Stomach (tissue), 19 donors: ENCODE measurements around the gene DRD4. TPM values are rescaled to one million over a fixed set of nuclear protein-coding genes. Genes with fewer than 3 reads are reported as not detected.

Source experiments
- DNase-seq, 2 donors: peaks; one replicate each; pipeline versions ENCODE4 v3.0.0 to v3.0.0-alpha.2; 2013 to 2019
- H3K27ac ChIP-seq, 5 donors: fragments of 200-600 bp in 4 of 5; sonication (generic) in 4 of 5; one replicate each; pipeline ENCODE4 v1.5.1; 2013 to 2019; ENCODE audit warnings: mild to moderate bottlenecking in 1 of 5, moderate library complexity in 1 of 5
- H3K27me3 ChIP-seq, 3 donors: fragments of 200-600 bp; sonication (generic); one replicate each; pipeline ENCODE4 v1.5.1; 2017 to 2019; ENCODE audit warnings: mixed run types in 1 of 3
- H3K36me3 ChIP-seq, 4 donors: fragments of 200-600 bp; sonication (generic); 1 replicate in 3 of 4; 2 replicates in 1 of 4; pipeline ENCODE4 v1.5.1; 2016 to 2019
- H3K4me1 ChIP-seq, 4 donors: fragments of 200-600 bp; sonication (generic); one replicate each; pipeline ENCODE4 v1.5.1; 2016 to 2019
- H3K4me3 ChIP-seq, 4 donors: fragments of 200-600 bp; sonication (generic) in 3 of 4; one replicate each; pipeline ENCODE4 v1.5.1; 2016 to 2019; ENCODE audit warnings: mild to moderate bottlenecking in 1 of 4
- H3K9me3 ChIP-seq, 4 donors: fragments of 200-600 bp; sonication (generic); one replicate each; pipeline ENCODE4 v1.5.1; 2016 to 2019
- CTCF ChIP-seq, 7 experiments: fragments of 450-650 bp in 4 of 7; fragments of 200-600 bp in 3 of 7; sonication (generic) in 3 of 7; IDR thresholded peaks; one replicate each; pipeline ENCODE4 v1.5.1; 2016 to 2019; ENCODE audit warnings: antibody characterized with exemption in 7 of 7, control low read depth in 2 of 7, mild to moderate bottlenecking in 1 of 7
- EP300 ChIP-seq: sonication (generic); formaldehyde crosslinking; IDR thresholded peaks from one replicate; pipeline ENCODE4 v1.6.1; 2017; ENCODE audit warnings: antibody characterized with exemption
- POLR2A ChIP-seq, 4 donors: fragments of 450-650 bp; IDR thresholded peaks; one replicate each; pipeline ENCODE4 v1.6.1; 2016; ENCODE audit warnings: antibody characterized with exemption in 4 of 4, control low read depth in 2 of 4, mild to moderate bottlenecking in 1 of 4, moderate library complexity in 1 of 4
- POLR2AphosphoS5 ChIP-seq, 3 donors: sonication (generic); formaldehyde crosslinking; IDR thresholded peaks; one replicate each; pipeline ENCODE4 v1.6.1; 2016; ENCODE audit warnings: antibody characterized with exemption in 3 of 3
- WGBS, 5 donors: extraction: QIAGEN DNeasy Blood & Tissue Kit in 3 of 5; methylation state at CpG; one replicate each; pipeline versions ENCODE4 v1.1.5 to v1.1.7; 2013 to 2018; 5-methylcytosine and 5-hydroxymethylcytosine counted together
- intact Hi-C: fragments of 100-400 bp; cut with DNase I; formaldehyde crosslinking; loops from one replicate; pipeline ENCODE4 v1.15.1; 2023; ENCODE audit warnings: low total_unique reads
- long read RNA-seq, 10 donors: transcript quantifications; one replicate each; lab custom pipeline, GENCODE V29; 2026
- polyA plus RNA-seq, 3 donors: library from polyadenylated mRNA; stranded (reverse); fragments of 200-250 nt; gene quantifications; one replicate each; pipeline ENCODE4 v1.2.3, GENCODE V29; 2013
- total RNA-seq, 5 donors: library from RNA; depleted of rRNA; stranded (reverse); fragments of >200 nt; gene quantifications; one replicate each; pipeline versions ENCODE4 v1.1.0 to v1.2.3, GENCODE V29; 2014 to 2016
- donor health status: healthy with polysubstance abuse.
- donor health status: Bipolar disorder and iron deficiency.
- donor health status: healthy.

The DRD4 gene
- total RNA-seq (not detected), polyA plus RNA-seq (1 to 10 TPM in 1 of 3 donors, under 1 TPM in 2; 0.19 to 1.7 (median 0.50) TPM)
- long read RNA-seq, donor 1 = 0 reads
- long read RNA-seq, donor 2, partial matches to known transcripts = 0 of 1 reads
- long read RNA-seq, donor 2, other reads (novel, unspliced or antisense) = 0 of 1 reads
- long read RNA-seq, donor 3 = 0 reads
- long read RNA-seq, donor 4 = 0 reads
- long read RNA-seq, donor 5 = 0 reads
- long read RNA-seq, donor 6 = 0 reads
- long read RNA-seq, donor 7 = 0 reads
- long read RNA-seq, donor 8 = 0 reads
- long read RNA-seq, donor 9 = 0 reads
- long read RNA-seq, donor 10 = 0 reads

GRCh38 chr11:636511-637332 is at the start of gene DRD4:
TSS of gene DRD4 (plus strand) at chr11:637269. CDS start at chr11:637305, 36 bp downstream.
- intact Hi-C loops = no loop called here
- peak within 1 kb of the TSS; percentile 25 to 39 (median 38) for H3K4me3 ChIP-seq
- H3K9me3 ChIP-seq = no peaks in the 10 kb centered on the region
- no peak within 1 kb of the TSS for H3K27ac ChIP-seq
- peaks cover 0 to 23% (median 10%) of the 10 kb centered on the region in 4 donors for H3K36me3 ChIP-seq
- H3K27me3 ChIP-seq = peaks cover 0 to 54% (median 43%) of the 10 kb centered on the region in 3 donors
- 11 to 31% (median 21%) methylated on average over 56 to 100 of the region's 100 CpGs for WGBS, 5 donors
- peaks cover 9 to 41% (median 31%) of the 10 kb centered on the region in 4 donors for H3K4me1 ChIP-seq
- no peak for TF ChIP-seq POLR2A (IDR thresholded peaks at IDR 0.05)
- no peak for TF ChIP-seq POLR2AphosphoS5 (IDR thresholded peaks at IDR 0.05)
- TF ChIP-seq CTCF (IDR thresholded peaks at IDR 0.05) = no peak
- no peak for TF ChIP-seq EP300
- peak in 1 of 2 donors; percentile 62 for DNase-seq

- TF ChIP-seq POLR2AphosphoS5 (IDR thresholded peaks at IDR 0.05) (no peak), POLR2A (IDR thresholded peaks at IDR 0.05) (no peak), EP300 (no peak), CTCF (IDR thresholded peaks at IDR 0.05) (no peak)
- Histone ChIP-seq H3K4me3 (no peak overlapping the region), H3K27me3 (no peaks in the 10 kb centered on the region), H3K4me1 (peaks cover 0 to 32% (median 6%) of the 10 kb centered on the region in 4 donors), H3K36me3 (peaks cover 71 to 97% (median 95%) of the 10 kb centered on the region in 4 donors), H3K9me3 (no peaks in the 10 kb centered on the region), H3K27ac (peak overlapping the region in 4 of 5 donors; percentile 28 to 60 (median 54))
- WGBS, 5 donors = 74 to 83% (median 81%) methylated on average over 7 to 8 of the region's 8 CpGs
- DNase-seq = no peak
- intact Hi-C loops = no loop called here
Observed at GRCh38 chr11:587546-587945, 49.5 kb upstream of the DRD4 start.

GRCh38 chr11:587978-588380 is 49.1 kb upstream of the DRD4 start:
- H3K27ac ChIP-seq = peak overlapping the region in 3 of 5 donors; percentile 54 to 60 (median 54)
- DNase-seq = peak in 1 of 2 donors; percentile 59

More at GRCh38 chr11:587978-588380, 49.1 kb upstream of the DRD4 start:
- TF ChIP-seq POLR2AphosphoS5 (IDR thresholded peaks at IDR 0.05) = no peak
- TF ChIP-seq CTCF (IDR thresholded peaks at IDR 0.05) = no peak
- no peak for TF ChIP-seq EP300
- TF ChIP-seq POLR2A (IDR thresholded peaks at IDR 0.05) = no peak
- Histone ChIP-seq H3K27me3 (no peaks in the 10 kb centered on the region), H3K4me3 (no peak overlapping the region), H3K9me3 (no peaks in the 10 kb centered on the region), H3K4me1 (peaks cover 0 to 32% (median 6%) of the 10 kb centered on the region in 4 donors), H3K36me3 (peaks cover 71 to 97% (median 95%) of the 10 kb centered on the region in 4 donors)
- 58 to 70% (median 60%) methylated on average over 6 of the region's 6 CpGs for WGBS, 5 donors
- intact Hi-C loops = no loop called here
